ENCODE measurements around the gene SNTA1. TPM values are rescaled to one million over a fixed set of nuclear protein-coding genes. Genes with fewer than 3 reads are reported as not detected.
A peak's percentile ranks its signal among the peaks of the same experiment; 100 is the strongest.

SNTA1 gene
- total RNA-seq, 1 donor from 2014 or later: 7.1 TPM

GRCh38 chr20:33401184-33401920 lies 42.2 kb downstream of the SNTA1 start, which contains the start of gene CDK5RAP1:
TSS of gene CDK5RAP1 (minus strand) at chr20:33401519. CDS start at chr20:33397064, 4,455 bp downstream.
- Histone ChIP-seq H3K27ac (ENCODE audit: low read depth, low read length) (peak within 1 kb of the TSS; percentile 29), H3K79me2 (ENCODE audit: insufficient read depth, low read length) (peaks cover 55% of the 10 kb centered on the region)
- FAIRE-seq: no peak

DNA sequence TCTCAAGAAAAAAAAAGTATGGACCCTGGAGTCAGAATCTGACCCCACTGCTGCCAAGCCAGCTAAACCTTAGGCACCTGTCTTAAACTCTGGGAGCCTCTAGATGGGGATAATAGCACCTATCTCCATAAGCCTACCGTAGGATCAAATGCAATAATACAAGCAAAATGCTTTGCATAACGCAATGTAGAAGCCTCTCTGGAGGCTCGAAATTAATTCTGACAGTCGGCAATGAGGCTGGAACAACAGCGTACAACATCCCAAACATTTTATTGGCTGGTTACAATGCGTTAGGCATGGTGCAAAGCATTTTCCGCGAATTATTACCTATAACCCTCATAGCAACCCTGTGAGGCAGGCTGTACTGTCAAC lies 42.8 kb downstream of the SNTA1 start:
- Histone ChIP-seq H4K20me1 (ENCODE audit: insufficient read depth, low read length) (peaks cover 39% of the 10 kb centered on the region), H3K4me1 (ENCODE audit: insufficient read depth, low read length) (peaks cover 10% of the 10 kb centered on the region), H3K79me2 (ENCODE audit: insufficient read depth, low read length) (peaks cover 60% of the 10 kb centered on the region), H3K27me3 (ENCODE audit: insufficient read depth, low read length) (no peaks in the 10 kb centered on the region), H3K9ac (ENCODE audit: low read length) (peak overlapping the region; percentile 89), H3K9me3 (ENCODE audit: insufficient read depth, low read depth, low read length) (no peaks in the 10 kb centered on the region), H3K36me3 (ENCODE audit: insufficient read depth, low read length) (no peaks in the 10 kb centered on the region), H3K4me3 (ENCODE audit: insufficient read depth, low read depth, low read length) (peak overlapping the region; percentile 84), H2AFZ (ENCODE audit: low read depth, low read length) (peak overlapping the region; percentile 81), H3K27ac (ENCODE audit: low read depth, low read length) (peak overlapping the region; percentile 29), H3K4me2 (ENCODE audit: low read length) (peak overlapping the region; percentile 88)
- peaks cover 3% of the 10 kb centered on the region for H3K36me3 Mint-ChIP-seq (ENCODE audit: low read depth, unreplicated experiment)
- no peaks in the 10 kb centered on the region for H3K9me3 Mint-ChIP-seq (ENCODE audit: unreplicated experiment)
- TF ChIP-seq EZH2 (IDR thresholded peaks at IDR 0.05; ENCODE audit: insufficient read depth, low read length): no peak
- TF ChIP-seq, protein P1, sequence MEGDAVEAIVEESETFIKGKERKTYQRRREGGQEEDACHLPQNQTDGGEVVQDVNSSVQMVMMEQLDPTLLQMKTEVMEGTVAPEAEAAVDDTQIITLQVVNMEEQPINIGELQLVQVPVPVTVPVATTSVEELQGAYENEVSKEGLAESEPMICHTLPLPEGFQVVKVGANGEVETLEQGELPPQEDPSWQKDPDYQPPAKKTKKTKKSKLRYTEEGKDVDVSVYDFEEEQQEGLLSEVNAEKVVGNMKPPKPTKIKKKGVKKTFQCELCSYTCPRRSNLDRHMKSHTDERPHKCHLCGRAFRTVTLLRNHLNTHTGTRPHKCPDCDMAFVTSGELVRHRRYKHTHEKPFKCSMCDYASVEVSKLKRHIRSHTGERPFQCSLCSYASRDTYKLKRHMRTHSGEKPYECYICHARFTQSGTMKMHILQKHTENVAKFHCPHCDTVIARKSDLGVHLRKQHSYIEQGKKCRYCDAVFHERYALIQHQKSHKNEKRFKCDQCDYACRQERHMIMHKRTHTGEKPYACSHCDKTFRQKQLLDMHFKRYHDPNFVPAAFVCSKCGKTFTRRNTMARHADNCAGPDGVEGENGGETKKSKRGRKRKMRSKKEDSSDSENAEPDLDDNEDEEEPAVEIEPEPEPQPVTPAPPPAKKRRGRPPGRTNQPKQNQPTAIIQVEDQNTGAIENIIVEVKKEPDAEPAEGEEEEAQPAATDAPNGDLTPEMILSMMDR (IDR thresholded peaks at IDR 0.05; ENCODE audit: insufficient read depth, low read depth, low read length): no peak
- no peaks in the 10 kb centered on the region for H3K27me3 Mint-ChIP-seq (ENCODE audit: low read depth, unreplicated experiment)
- no peak overlapping the region for H3K27ac Mint-ChIP-seq (ENCODE audit: unreplicated experiment)
- FAIRE-seq (no peak), DNase-seq (ENCODE audit: low read depth) (no peak)
- H3K4me3 Mint-ChIP-seq (ENCODE audit: unreplicated experiment): peak overlapping the region; percentile 96
- H3K4me1 Mint-ChIP-seq (ENCODE audit: low read depth, unreplicated experiment): peaks cover 5% of the 10 kb centered on the region

More at GRCh38 chr20:33401184-33401920, 42.2 kb downstream of the SNTA1 start, which contains the start of gene CDK5RAP1:
- H3K4me1 Mint-ChIP-seq (ENCODE audit: low read depth, unreplicated experiment): peaks cover 5% of the 10 kb centered on the region
- no peak for TF ChIP-seq EZH2 (IDR thresholded peaks at IDR 0.05; ENCODE audit: insufficient read depth, low read length)
- TF ChIP-seq, protein P1 (IDR thresholded peaks at IDR 0.05; ENCODE audit: insufficient read depth, low read depth, low read length): no peak
- peak within 1 kb of the TSS; percentile 84 for H3K4me3 ChIP-seq (ENCODE audit: insufficient read depth, low read depth, low read length)
- no peaks in the 10 kb centered on the region for H3K27me3 ChIP-seq (ENCODE audit: insufficient read depth, low read length)
- H3K27ac Mint-ChIP-seq (ENCODE audit: unreplicated experiment): peak within 1 kb of the TSS; percentile 85
- peak within 1 kb of the TSS; percentile 89 for H3K9ac ChIP-seq (ENCODE audit: low read length)
- H3K27me3 Mint-ChIP-seq (ENCODE audit: low read depth, unreplicated experiment): no peaks in the 10 kb centered on the region
- no peaks in the 10 kb centered on the region for H3K9me3 ChIP-seq (ENCODE audit: insufficient read depth, low read depth, low read length)
- H3K4me1 ChIP-seq (ENCODE audit: insufficient read depth, low read length): peaks cover 10% of the 10 kb centered on the region
- H3K36me3 Mint-ChIP-seq (ENCODE audit: low read depth, unreplicated experiment): peaks cover 3% of the 10 kb centered on the region
- H2AFZ ChIP-seq (ENCODE audit: low read depth, low read length): peak within 1 kb of the TSS; percentile 81
- H3K4me2 ChIP-seq (ENCODE audit: low read length): peak within 1 kb of the TSS; percentile 88
- peaks cover 35% of the 10 kb centered on the region for H4K20me1 ChIP-seq (ENCODE audit: insufficient read depth, low read length)
- peak; percentile 89 for DNase-seq (ENCODE audit: low read depth)
- H3K4me3 Mint-ChIP-seq (ENCODE audit: unreplicated experiment): peak within 1 kb of the TSS; percentile 96
- H3K9me3 Mint-ChIP-seq (ENCODE audit: unreplicated experiment): no peaks in the 10 kb centered on the region
- no peaks in the 10 kb centered on the region for H3K36me3 ChIP-seq (ENCODE audit: insufficient read depth, low read length)

DNA sequence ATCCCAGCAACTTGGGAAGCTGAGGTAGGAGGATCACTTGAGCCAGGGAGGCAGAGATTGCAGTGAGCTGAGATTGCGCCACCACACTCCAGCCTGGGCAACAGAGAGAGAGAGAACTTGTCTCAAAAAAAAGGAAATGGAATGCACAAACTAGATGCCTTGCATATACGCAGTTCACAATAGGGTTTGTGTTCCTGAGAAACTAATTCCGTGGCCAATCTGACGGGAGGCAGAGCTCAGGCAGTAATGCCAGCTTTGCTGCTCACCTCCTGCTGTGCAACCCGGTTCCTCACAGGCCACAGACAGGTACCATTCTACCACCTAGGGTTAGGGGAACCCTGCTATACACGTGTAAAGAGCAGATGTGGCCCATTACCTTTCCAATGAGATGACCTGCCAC lies 43.6 kb downstream of the SNTA1 start:
- TF ChIP-seq, protein P1 (IDR thresholded peaks at IDR 0.05; ENCODE audit: insufficient read depth, low read depth, low read length): no peak
- no peak for TF ChIP-seq EZH2 (IDR thresholded peaks at IDR 0.05; ENCODE audit: insufficient read depth, low read length)
- Histone ChIP-seq H2AFZ (ENCODE audit: low read depth, low read length) (no peak overlapping the region), H4K20me1 (ENCODE audit: insufficient read depth, low read length) (peaks cover 40% of the 10 kb centered on the region), H3K79me2 (ENCODE audit: insufficient read depth, low read length) (peaks cover 63% of the 10 kb centered on the region), H3K27ac (ENCODE audit: low read depth, low read length) (no peak overlapping the region), H3K4me2 (ENCODE audit: low read length) (peak overlapping the region; percentile 88), H3K4me1 (ENCODE audit: insufficient read depth, low read length) (peaks cover 10% of the 10 kb centered on the region), H3K9me3 (ENCODE audit: insufficient read depth, low read depth, low read length) (no peaks in the 10 kb centered on the region), H3K4me3 (ENCODE audit: insufficient read depth, low read depth, low read length) (no peak overlapping the region), H3K27me3 (ENCODE audit: insufficient read depth, low read length) (no peaks in the 10 kb centered on the region), H3K36me3 (ENCODE audit: insufficient read depth, low read length) (no peaks in the 10 kb centered on the region), H3K9ac (ENCODE audit: low read length) (peak overlapping the region; percentile 89)
- peaks cover 3% of the 10 kb centered on the region for H3K36me3 Mint-ChIP-seq (ENCODE audit: low read depth, unreplicated experiment)
- FAIRE-seq (no peak), DNase-seq (ENCODE audit: low read depth) (no peak)
- H3K27me3 Mint-ChIP-seq (ENCODE audit: low read depth, unreplicated experiment): no peaks in the 10 kb centered on the region
- no peak overlapping the region for H3K27ac Mint-ChIP-seq (ENCODE audit: unreplicated experiment)
- peak overlapping the region; percentile 96 for H3K4me3 Mint-ChIP-seq (ENCODE audit: unreplicated experiment)
- no peaks in the 10 kb centered on the region for H3K9me3 Mint-ChIP-seq (ENCODE audit: unreplicated experiment)
- peaks cover 5% of the 10 kb centered on the region for H3K4me1 Mint-ChIP-seq (ENCODE audit: low read depth, unreplicated experiment)

All from astrocyte (in vitro differentiated cells and primary cell).